ENCODE data around the gene LCOR. TPM values are rescaled to one million over a fixed set of nuclear protein-coding genes. Genes with fewer than 3 reads are reported as not detected.

Gene LCOR
- total and polyA plus RNA-seq, 2 of the 13 experiments (the other 11 are each of a cell fraction or from before 2014, with no cell fraction given), result 12.4 to 23.7 TPM

GRCh38 chr10:96924861-96925260, 92.8 kb downstream of the LCOR start:
- FAIRE-seq (no peak), ATAC-seq (no peak), DNase-seq (ENCODE audit: low spot score) (no peak)
- H3K9me3 ChIP-seq (ENCODE audit: low read length), result no peaks in the 10 kb centered on the region
- no peaks in the 10 kb centered on the region for H3K27me3 ChIP-seq (ENCODE audit: control insufficient read depth in 1 of 2, insufficient read depth in 2 of 2, low read length in 2 of 2)
- ChIA-PET CTCF (ENCODE audit: low intra/inter-chr PET ratio, low total read pairs) (no interaction called here), POLR2A (no interaction called here)
- peaks cover 12% of the 10 kb centered on the region for H4K20me1 ChIP-seq (ENCODE audit: insufficient read depth, low read length)
- intact Hi-C loops (cut with micrococcal nuclease; ENCODE audit: unreplicated experiment) (no loop called here), in situ Hi-C loops (cut with HindIII; ENCODE audit: extremely low pct_ligation_motif_present, low pct_unique_long_range_greater_than_20kb) (no loop called here)
- no TSS peak for BruUV-seq (replicated peaks)
- H3K27ac ChIP-seq (ENCODE audit: extremely low read length, insufficient read depth, low read length), result no peak overlapping the region
- peaks cover 37% of the 10 kb centered on the region for H3K79me2 ChIP-seq (ENCODE audit: insufficient read depth, low read length)
- H3K4me1 ChIP-seq (ENCODE audit: insufficient read depth, low read length), result no peaks in the 10 kb centered on the region
- no peak overlapping the region for H3K9ac ChIP-seq (ENCODE audit: insufficient read depth, low read depth, low read length)
- no peak overlapping the region for H3K4me2 ChIP-seq (ENCODE audit: low read depth, low read length)
- no peak overlapping the region for H3K4me3 ChIP-seq (replicated peaks in 1 of 3; ENCODE audit: insufficient read depth in 1 of 3, low read depth in 2 of 3, low read length in 3 of 3)
- WGBS (ENCODE audit: low lambda C conversion rate), result 97% methylated on average over 6 of the region's 6 CpGs
- TF ChIP-seq SMARCE1 (IDR thresholded peaks at IDR 0.05; ENCODE audit: borderline replicate concordance), result no peak
- no peak for TF ChIP-seq ZNF335 (CRISPR knock-in tag; IDR thresholded peaks at IDR 0.05)
- TF ChIP-seq ZNF367 (CRISPR knock-in tag; IDR thresholded peaks at IDR 0.05; ENCODE audit: borderline replicate concordance), result no peak
- peaks cover 3 to 31% of the 10 kb centered on the region in 2 experiments; a peak in 4 of 5 replicates for H3K36me3 ChIP-seq (replicated peaks in 1 of 2; ENCODE audit: control insufficient read depth in 1 of 2, insufficient read depth in 2 of 2, low read length in 2 of 2)
- H2AFZ ChIP-seq (ENCODE audit: low read length), result no peak overlapping the region

DNA sequence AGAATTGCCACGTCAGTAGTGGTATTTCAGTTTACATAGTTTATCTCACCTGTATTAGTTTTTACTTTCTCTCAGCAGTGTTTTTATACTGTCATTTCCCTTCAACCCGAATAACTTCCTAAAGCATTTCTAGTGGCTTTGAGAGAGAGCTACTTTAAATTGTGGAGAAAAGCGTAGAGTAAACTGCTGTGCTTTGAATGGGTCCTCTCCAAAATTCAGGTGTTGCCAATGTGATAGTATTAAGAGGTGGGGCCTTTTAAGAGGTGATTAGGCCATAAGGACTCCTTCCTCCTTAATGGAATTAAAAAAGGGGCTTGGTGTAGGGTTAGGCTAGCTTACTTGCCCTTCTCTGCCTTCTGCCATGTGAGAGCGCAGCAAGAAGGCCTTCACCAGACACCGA, 98.4 kb downstream of the LCOR start:
- 0 out of 2 replicates have a peak, but pooled peaks cover 5% of the 10 kb centered on the region for H4K20me1 ChIP-seq (ENCODE audit: insufficient read depth, low read length)
- H3K4me2 ChIP-seq (ENCODE audit: low read depth, low read length), result no peak overlapping the region
- no peak overlapping the region for H2AFZ ChIP-seq (ENCODE audit: low read length)
- TF ChIP-seq ZNF569 (CRISPR knock-in tag; IDR thresholded peaks at IDR 0.05; ENCODE audit: borderline replicate concordance), result no peak
- no peak for TF ChIP-seq MED8 (CRISPR knock-in tag; IDR thresholded peaks at IDR 0.05; ENCODE audit: insufficient replicate concordance)
- TF ChIP-seq MEF2D (CRISPR knock-in tag; IDR thresholded peaks at IDR 0.05), result no peak
- TF ChIP-seq ZMYM3 (CRISPR knock-in tag; IDR thresholded peaks at IDR 0.05), result no peak
- no peak for TF ChIP-seq ZBED4 (CRISPR knock-in tag; IDR thresholded peaks at IDR 0.05; ENCODE audit: borderline replicate concordance)
- TF ChIP-seq, protein P1, sequence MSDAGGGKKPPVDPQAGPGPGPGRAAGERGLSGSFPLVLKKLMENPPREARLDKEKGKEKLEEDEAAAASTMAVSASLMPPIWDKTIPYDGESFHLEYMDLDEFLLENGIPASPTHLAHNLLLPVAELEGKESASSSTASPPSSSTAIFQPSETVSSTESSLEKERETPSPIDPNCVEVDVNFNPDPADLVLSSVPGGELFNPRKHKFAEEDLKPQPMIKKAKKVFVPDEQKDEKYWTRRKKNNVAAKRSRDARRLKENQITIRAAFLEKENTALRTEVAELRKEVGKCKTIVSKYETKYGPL (CRISPR knock-in tag; IDR thresholded peaks at IDR 0.05), result no peak
- ChIA-PET POLR2A (no interaction called here), CTCF (ENCODE audit: low intra/inter-chr PET ratio, low total read pairs) (no interaction called here)
- 95% methylated on average over 5 of the region's 5 CpGs for WGBS (ENCODE audit: low lambda C conversion rate)
- in situ Hi-C loops (cut with HindIII; ENCODE audit: extremely low pct_ligation_motif_present, low pct_unique_long_range_greater_than_20kb), result no loop called here
- no peaks in the 10 kb centered on the region for H3K27me3 ChIP-seq (ENCODE audit: control insufficient read depth in 1 of 2, insufficient read depth in 2 of 2, low read length in 2 of 2)
- no peak for FAIRE-seq
- H3K4me3 ChIP-seq (replicated peaks in 1 of 3; ENCODE audit: insufficient read depth in 1 of 3, low read depth in 2 of 3, low read length in 3 of 3), result no peak overlapping the region
- intact Hi-C loops (cut with micrococcal nuclease; ENCODE audit: unreplicated experiment), result no loop called here
- no peak overlapping the region for H3K27ac ChIP-seq (ENCODE audit: extremely low read length, insufficient read depth, low read length)
- peaks cover 39% of the 10 kb centered on the region for H3K79me2 ChIP-seq (ENCODE audit: insufficient read depth, low read length)
- no peak for ATAC-seq
- no peaks in the 10 kb centered on the region for H3K4me1 ChIP-seq (ENCODE audit: insufficient read depth, low read length)
- peaks cover 2 to 24% of the 10 kb centered on the region in 2 experiments; a peak in 4 of 5 replicates for H3K36me3 ChIP-seq (replicated peaks in 1 of 2; ENCODE audit: control insufficient read depth in 1 of 2, insufficient read depth in 2 of 2, low read length in 2 of 2)
- no TSS peak for BruUV-seq (replicated peaks)
- no peaks in the 10 kb centered on the region for H3K9me3 ChIP-seq (ENCODE audit: low read length)
- DNase-seq (ENCODE audit: low spot score), result no peak
- no peak overlapping the region for H3K9ac ChIP-seq (ENCODE audit: insufficient read depth, low read depth, low read length)
